ENCODE data around the gene ZNF189.

ZNF189 gene

GRCh38 chr9:101398068-101398929, at the start of gene ZNF189, which contains the start of gene MRPL50:
ZNF189 (plus strand) TSS chr9:101398851; CDS start chr9:101399157, 306 bp downstream.
MRPL50 (minus strand) TSS chr9:101398618; CDS start chr9:101398592, 26 bp downstream.
- in situ Hi-C loops (cut with MboI; ENCODE audit: low sequenced_read_pairs): no loop called here

DNA sequence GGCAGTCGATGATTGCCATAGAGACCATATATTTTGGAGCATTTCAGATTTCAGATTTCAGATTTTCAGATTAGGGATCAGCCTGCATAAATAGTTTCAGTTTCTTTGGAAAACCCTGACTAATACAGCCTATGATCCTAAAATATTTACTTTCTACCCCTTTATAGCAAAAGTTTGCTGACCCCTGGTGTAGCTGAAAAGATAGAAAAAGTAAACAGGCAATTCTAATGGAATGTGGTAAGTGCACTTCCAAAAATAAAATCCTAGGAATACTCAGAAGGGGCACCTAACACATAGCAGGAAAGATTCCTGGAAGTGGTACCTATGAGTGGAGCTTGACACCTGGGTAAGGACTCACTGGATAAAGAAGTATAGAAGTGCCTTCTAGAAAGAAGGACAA, 48.4 kb upstream of the ZNF189 start:
- in situ Hi-C loops (cut with MboI; ENCODE audit: low sequenced_read_pairs): no loop called here

- in situ Hi-C loops (cut with MboI; ENCODE audit: low sequenced_read_pairs): no loop called here
These were observed 45.7 kb upstream of the ZNF189 start for GRCh38 chr9:101352892-101353463.

DNA sequence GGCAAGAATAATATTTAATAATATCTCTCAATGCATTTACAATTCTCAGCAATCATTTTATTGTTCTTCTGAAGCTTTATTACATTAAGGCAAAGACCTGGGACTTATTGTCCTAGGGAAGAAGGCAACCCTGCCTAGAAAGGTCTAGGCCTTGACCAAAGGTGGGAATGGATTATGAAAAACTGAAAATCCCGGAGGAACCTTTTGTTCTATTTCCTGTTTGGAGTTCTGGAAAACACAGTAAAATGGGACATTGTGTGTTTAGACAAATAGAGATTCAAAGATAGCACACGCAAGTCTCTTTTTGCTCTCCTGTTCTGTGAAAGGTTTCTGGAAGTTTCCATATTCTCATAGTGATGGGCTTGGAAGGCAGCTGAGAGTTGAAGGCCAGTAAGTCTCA, 45.0 kb upstream of the ZNF189 start:
- in situ Hi-C loops (cut with MboI; ENCODE audit: low sequenced_read_pairs): no loop called here

- in situ Hi-C loops (cut with MboI; ENCODE audit: low sequenced_read_pairs): no loop called here
These were observed 44.4 kb upstream of the ZNF189 start for GRCh38 chr9:101354143-101354764.

GRCh38 chr9:101354765-101355708, 43.6 kb upstream of the ZNF189 start:
- in situ Hi-C loops (cut with MboI; ENCODE audit: low sequenced_read_pairs): no loop called here

GRCh38 chr9:101356619-101357018, 42.0 kb upstream of the ZNF189 start:
- in situ Hi-C loops (cut with MboI; ENCODE audit: low sequenced_read_pairs): no loop called here

DNA sequence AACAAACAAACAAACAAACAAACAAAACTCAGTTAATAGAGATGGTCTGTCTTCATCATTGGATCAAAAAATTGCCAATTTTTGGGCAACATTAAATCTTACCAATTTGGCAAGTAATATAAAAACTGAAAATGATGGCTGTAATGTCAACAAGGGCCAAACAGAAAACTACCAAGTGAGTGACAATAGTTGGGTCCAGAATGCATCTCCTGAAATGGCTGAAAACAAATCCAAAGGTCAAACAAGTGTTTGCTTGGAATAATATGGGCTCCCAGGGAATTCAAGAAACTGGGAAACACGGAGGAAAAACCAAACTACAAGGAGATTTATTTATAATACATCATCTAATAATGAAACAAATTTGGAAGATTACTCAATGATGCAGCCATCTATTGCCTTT, 39.0 kb upstream of the ZNF189 start:
- in situ Hi-C loops (cut with MboI; ENCODE audit: low sequenced_read_pairs): no loop called here

DNA sequence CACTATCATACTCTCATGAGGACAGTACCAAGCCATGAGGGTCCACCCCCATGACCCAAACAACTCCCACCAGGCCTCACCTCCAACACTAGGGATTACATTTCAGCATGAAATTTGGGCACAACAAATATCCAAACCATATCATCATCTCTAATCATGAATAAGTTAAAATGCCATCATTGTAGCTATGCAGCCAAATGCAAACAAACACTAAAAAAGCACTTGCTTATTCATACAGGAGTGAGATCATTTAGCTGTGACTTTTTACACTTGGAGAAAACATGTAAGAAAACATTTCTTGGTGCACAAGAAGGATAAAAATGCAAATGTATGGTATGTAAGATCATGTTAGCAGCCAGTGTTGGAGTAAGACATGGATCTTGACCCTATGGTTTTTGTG, 38.0 kb upstream of the ZNF189 start:
- in situ Hi-C loops (cut with MboI; ENCODE audit: low sequenced_read_pairs): no loop called here

DNA sequence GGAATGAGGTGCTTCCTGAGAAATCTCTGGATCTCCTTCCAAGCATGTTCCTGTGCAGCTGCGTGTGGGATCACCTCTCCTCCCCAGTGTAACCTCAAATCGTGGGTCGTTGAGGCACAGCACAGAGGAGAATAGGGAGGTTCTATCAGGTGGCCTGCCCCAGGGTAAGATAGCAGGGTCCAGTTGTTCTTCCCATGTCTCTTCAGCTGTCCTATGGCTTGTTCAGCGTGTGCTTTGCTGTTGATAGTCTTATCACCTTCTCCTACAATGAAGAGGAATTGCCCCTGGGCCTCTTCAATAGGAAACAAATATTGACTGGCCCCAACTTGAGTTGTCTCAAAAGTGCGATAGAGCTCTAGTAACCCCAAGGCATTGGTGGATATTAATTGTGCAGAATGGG, 36.2 kb upstream of the ZNF189 start:
- in situ Hi-C loops (cut with MboI; ENCODE audit: low sequenced_read_pairs): no loop called here

- in situ Hi-C loops (cut with MboI; ENCODE audit: low sequenced_read_pairs): no loop called here
These were observed 33.5 kb upstream of the ZNF189 start for GRCh38 chr9:101365181-101365580.

DNA sequence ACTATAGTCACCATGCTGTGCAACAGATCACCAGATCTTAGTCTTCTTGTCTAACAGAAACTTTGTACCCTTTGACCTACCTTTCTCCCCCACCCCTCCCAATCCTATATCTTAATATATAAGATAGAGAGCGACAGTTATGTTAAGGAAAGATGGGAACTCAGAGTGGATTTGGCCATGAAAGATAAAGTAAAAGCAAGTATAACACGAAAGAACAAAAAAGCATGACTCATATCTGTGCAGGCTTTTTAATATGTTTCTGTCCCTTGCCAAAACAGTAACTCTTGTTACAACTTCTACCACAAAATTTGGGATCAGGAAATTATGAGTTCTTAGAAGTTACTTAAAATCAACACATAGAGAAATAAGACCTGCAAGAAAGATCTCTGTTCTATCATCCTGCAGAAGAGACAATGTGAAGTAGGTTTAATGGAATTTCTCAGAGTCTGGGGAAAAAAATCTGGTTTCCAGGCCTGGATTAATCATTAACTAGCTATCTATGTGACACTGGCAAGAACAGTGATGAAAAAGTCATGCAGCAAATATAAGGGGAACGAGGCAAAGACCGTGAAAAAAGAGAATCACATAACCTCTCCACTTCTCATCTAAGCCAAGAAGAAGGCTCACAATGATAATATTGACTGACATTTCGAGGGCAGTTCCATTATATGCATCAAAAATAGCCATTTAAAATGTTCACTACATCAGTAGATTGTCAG, 32.5 kb upstream of the ZNF189 start:
- in situ Hi-C loops (cut with MboI; ENCODE audit: low sequenced_read_pairs): no loop called here

DNA sequence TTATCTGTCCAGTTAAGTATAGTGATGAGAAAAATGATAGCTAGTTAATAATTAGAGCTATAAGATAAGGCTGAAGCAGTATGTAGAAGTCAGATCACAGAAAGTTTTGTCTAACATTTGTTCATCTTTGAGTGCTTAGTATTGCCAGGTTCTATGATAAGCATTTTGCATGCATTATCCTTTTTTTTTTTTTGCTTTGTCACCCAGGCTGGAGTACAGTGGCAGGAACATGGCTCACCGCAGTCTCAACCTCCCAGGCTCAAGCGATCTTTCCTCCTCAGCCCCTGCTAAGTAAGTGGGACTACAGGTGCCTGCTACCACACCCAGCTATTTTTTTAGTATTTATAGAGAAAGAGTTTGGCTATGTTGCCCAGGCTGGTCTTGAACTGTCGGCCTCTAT, 31.3 kb upstream of the ZNF189 start:
- in situ Hi-C loops (cut with MboI; ENCODE audit: low sequenced_read_pairs): no loop called here

DNA sequence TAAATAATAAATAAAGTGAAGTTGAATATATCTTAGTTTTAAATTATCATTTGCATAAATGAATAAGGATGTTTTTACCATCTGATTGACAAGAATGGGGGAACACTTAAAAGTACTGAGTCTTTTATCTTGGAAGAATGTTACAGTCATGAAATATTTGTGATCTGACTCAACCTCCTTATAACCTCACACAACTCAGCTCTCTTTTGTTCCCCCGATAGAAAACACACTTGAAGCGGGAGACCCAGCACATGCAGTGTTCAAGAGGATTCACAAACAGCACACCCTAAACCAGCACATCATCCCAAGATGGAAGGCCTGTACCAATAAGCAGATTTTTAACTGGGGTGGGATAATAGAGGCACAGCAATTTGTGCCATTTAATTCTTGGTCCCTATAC, 29.4 kb upstream of the ZNF189 start:
- in situ Hi-C loops (cut with MboI; ENCODE audit: low sequenced_read_pairs): no loop called here

DNA sequence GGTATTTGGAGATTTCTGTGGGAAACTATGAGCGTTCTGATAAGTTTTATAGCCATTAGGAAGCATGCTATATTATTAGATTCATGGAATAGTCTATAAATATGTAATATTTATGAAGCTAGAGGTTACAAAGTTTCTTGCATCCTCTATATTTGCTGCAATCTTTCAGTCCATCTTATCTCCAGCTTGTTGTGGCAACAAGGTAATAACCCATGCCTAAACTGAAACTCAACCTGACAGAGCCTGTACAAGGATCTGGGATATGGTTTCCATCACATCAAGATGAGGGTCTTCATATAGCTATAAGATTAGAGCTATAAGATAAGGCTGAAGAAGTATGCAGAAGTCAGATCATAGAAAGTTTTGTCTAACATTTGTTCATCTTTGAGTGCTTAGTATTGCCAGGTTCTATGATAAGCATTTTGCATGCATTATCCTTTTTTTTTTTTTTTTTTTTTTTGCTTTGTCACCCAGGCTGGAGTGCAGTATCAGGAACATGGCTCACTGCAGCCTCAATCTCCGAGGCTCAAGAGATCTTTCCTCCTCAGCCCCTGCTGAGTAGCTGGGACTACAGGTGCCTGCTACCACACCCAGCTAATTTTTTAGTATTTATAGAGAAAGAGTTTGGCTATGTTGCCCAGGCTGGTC, 28.6 kb upstream of the ZNF189 start:
- in situ Hi-C loops (cut with MboI; ENCODE audit: low sequenced_read_pairs): no loop called here

GRCh38 chr9:101371813-101372212, 26.8 kb upstream of the ZNF189 start:
- in situ Hi-C loops (cut with MboI; ENCODE audit: low sequenced_read_pairs): no loop called here

DNA sequence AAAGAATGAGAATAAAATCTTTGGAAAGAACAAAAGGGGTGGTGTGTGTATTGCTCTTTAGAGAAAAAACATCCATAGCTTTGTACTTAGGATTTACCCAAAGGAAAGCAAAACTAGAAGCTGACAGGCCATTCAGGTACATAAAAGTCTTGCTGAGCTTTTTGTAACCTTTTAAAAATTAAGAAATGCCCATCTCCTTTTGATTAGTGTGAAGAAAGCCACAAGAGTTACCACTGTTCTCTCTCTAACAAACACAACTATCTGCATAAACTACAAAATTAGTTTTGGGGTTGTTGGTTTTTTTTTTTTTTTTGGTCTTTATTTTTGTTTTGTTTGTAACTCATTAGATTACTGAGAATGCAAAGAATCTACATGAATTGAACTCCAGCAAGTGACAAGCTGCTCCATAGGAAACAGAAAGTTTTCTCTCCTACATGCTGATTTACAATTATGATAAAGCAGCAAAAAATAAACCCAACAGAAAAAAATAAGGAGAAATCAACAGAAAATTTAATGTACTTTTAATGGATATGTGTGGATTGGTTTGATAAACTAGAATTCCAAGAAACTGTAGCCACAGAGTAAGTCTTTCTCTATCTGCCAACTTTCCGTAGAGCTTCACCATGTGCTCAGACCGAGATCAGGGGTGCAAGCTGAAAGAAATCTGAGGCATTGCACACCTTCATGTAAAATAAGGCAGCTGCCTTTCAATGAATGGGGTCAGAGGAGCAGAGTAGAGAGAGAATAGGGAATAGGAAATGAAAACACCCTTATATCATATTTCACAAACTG, 26.1 kb upstream of the ZNF189 start:
- in situ Hi-C loops (cut with MboI; ENCODE audit: low sequenced_read_pairs): no loop called here

- in situ Hi-C loops (cut with MboI; ENCODE audit: low sequenced_read_pairs): no loop called here
These were observed 23.1 kb upstream of the ZNF189 start for GRCh38 chr9:101375546-101375945.
